HEK293 (cell line): Measurements from ENCODE around the gene NCKAP5.

Experiments used
- CTCF ChIA-PET: fragments of 350-600 bp; formaldehyde crosslinking; extraction: SDS; loops from one replicate; lab custom pipeline; 2021; ENCODE audit warnings: antibody characterized with exemption; lab: Yijun Ruan, JAX
- POLR2A ChIA-PET: fragments of 300-600 bp; formaldehyde crosslinking; extraction: SDS; loops from one replicate; lab custom pipeline; 2020; ENCODE audit warnings: antibody characterized with exemption, inconsistent platforms; lab: Yijun Ruan, JAX
- H3K27ac ChIP-seq: fragments of 200-500 bp; sonication (Bioruptor generic); 2 replicates; pipeline ENCODE4 v1.5.1; 2014; ENCODE audit warnings: low read depth, low read length, control low read depth, inconsistent platforms; ENCODE audit errors: extremely low read depth
- H3K36me3 ChIP-seq, 2 experiments: fragments of 200-500 bp in 1 of 2; sonication (Bioruptor generic) in 1 of 2; 1 replicate in 1 of 2; 2 replicates in 1 of 2; pipeline ENCODE4 v1.5.1; 2014 to 2017; ENCODE audit warnings: inconsistent platforms in 2 of 2, low read length in 2 of 2; ENCODE audit not compliant: control insufficient read depth in 2 of 2, insufficient read depth in 1 of 2
- H3K4me1 ChIP-seq: fragments of 200-500 bp; sonication (Bioruptor generic); 2 replicates; pipeline ENCODE4 v1.5.1; 2014; ENCODE audit warnings: mild to moderate bottlenecking, low read length, inconsistent platforms; ENCODE audit not compliant: control insufficient read depth, insufficient read depth
- H3K4me3 ChIP-seq: 2 replicates; pipeline ENCODE4 v1.5.1; 2011; ENCODE audit warnings: low read depth, mild to moderate bottlenecking, control low read depth, low read length, moderate library complexity
- H3K9me3 ChIP-seq: fragments of 200-500 bp; sonication (Bioruptor generic); 2 replicates; pipeline ENCODE4 v1.5.1; 2014; ENCODE audit warnings: low read depth, low read length, inconsistent platforms; ENCODE audit not compliant: control insufficient read depth, insufficient read depth
- KLF10 ChIP-seq: fragments of 450-650 bp; IDR thresholded peaks from 2 replicates; pipeline ENCODE4 v1.5.1; 2018; ENCODE audit warnings: missing biosample characterization, mild to moderate bottlenecking, missing genetic modification characterization
- KLF16 ChIP-seq: fragments of 450-650 bp; formaldehyde crosslinking; IDR thresholded peaks from 2 replicates; pipeline ENCODE4 v1.5.1; 2017; ENCODE audit warnings: missing biosample characterization, missing genetic modification characterization
- KLF8 ChIP-seq: fragments of 450-650 bp; formaldehyde crosslinking; IDR thresholded peaks from 2 replicates; pipeline ENCODE4 v1.5.1; 2016; ENCODE audit warnings: missing biosample characterization, missing genetic modification characterization
- KLF9 ChIP-seq: fragments of 450-650 bp; formaldehyde crosslinking; IDR thresholded peaks from 2 replicates; pipeline ENCODE4 v1.5.1; 2016; ENCODE audit warnings: missing biosample characterization, missing genetic modification characterization, low read depth
- SETDB1 ChIP-seq: IDR thresholded peaks from one replicate; pipeline ENCODE4 v1.6.1; 2017; ENCODE audit warnings: mild to moderate bottlenecking, low read length, moderate library complexity, mixed read lengths; ENCODE audit not compliant: insufficient read length
- SP2 ChIP-seq: fragments of 450-650 bp; formaldehyde crosslinking; IDR thresholded peaks from 2 replicates; pipeline ENCODE4 v1.5.1; 2016; ENCODE audit warnings: missing biosample characterization, missing genetic modification characterization
- SP3 ChIP-seq: fragments of 450-650 bp; formaldehyde crosslinking; IDR thresholded peaks from 2 replicates; pipeline ENCODE4 v1.5.1; 2016; ENCODE audit warnings: missing biosample characterization, missing genetic modification characterization
- ZBTB20 ChIP-seq: fragments of 450-650 bp; formaldehyde crosslinking; IDR thresholded peaks from 2 replicates; pipeline ENCODE4 v1.5.1; 2016; ENCODE audit warnings: missing biosample characterization, missing genetic modification characterization
- ZBTB21 ChIP-seq: fragments of 450-650 bp; formaldehyde crosslinking; IDR thresholded peaks from 2 replicates; pipeline ENCODE4 v1.5.1; 2017; ENCODE audit warnings: missing biosample characterization, missing genetic modification characterization
- ZNF138 ChIP-seq: fragments of 450-650 bp; formaldehyde crosslinking; IDR thresholded peaks from 2 replicates; pipeline ENCODE4 v1.5.1; 2016; ENCODE audit warnings: missing biosample characterization, missing genetic modification characterization, borderline replicate concordance
- ZNF16 ChIP-seq: fragments of 450-650 bp; formaldehyde crosslinking; IDR thresholded peaks from 2 replicates; pipeline ENCODE4 v1.5.1; 2016; ENCODE audit warnings: low read depth, missing biosample characterization, missing genetic modification characterization
- ZNF221 ChIP-seq: fragments of 450-650 bp; formaldehyde crosslinking; IDR thresholded peaks from 2 replicates; pipeline ENCODE4 v1.5.1; 2017; ENCODE audit warnings: missing biosample characterization, missing genetic modification characterization, borderline replicate concordance
- ZNF398 ChIP-seq: fragments of 450-650 bp; formaldehyde crosslinking; IDR thresholded peaks from 2 replicates; pipeline ENCODE4 v1.5.1; 2017; ENCODE audit warnings: missing biosample characterization, missing genetic modification characterization
- ZNF423 ChIP-seq: fragments of 450-650 bp; formaldehyde crosslinking; IDR thresholded peaks from 2 replicates; pipeline ENCODE4 v1.5.1; 2016; ENCODE audit warnings: missing biosample characterization, missing genetic modification characterization
- ZNF426 ChIP-seq: fragments of 450-650 bp; formaldehyde crosslinking; IDR thresholded peaks from 2 replicates; pipeline ENCODE4 v1.5.1; 2017; ENCODE audit warnings: missing biosample characterization, missing genetic modification characterization, mild to moderate bottlenecking, inconsistent platforms, moderate library complexity
- ZNF513 ChIP-seq: fragments of 450-650 bp; IDR thresholded peaks from 2 replicates; pipeline ENCODE4 v1.5.1; 2018; ENCODE audit warnings: missing biosample characterization, missing genetic modification characterization
- ZNF514 ChIP-seq: fragments of 450-650 bp; formaldehyde crosslinking; IDR thresholded peaks from 2 replicates; pipeline ENCODE4 v1.5.1; 2016; ENCODE audit warnings: missing biosample characterization, missing genetic modification characterization
- ZNF549 ChIP-seq: fragments of 450-650 bp; IDR thresholded peaks from 2 replicates; pipeline ENCODE4 v1.5.1; 2018; ENCODE audit warnings: missing biosample characterization, missing genetic modification characterization, mild to moderate bottlenecking, inconsistent platforms, moderate library complexity
- ZNF571 ChIP-seq: fragments of 450-650 bp; formaldehyde crosslinking; IDR thresholded peaks from 2 replicates; pipeline ENCODE4 v1.5.0; 2017; ENCODE audit warnings: missing biosample characterization, missing genetic modification characterization
- ZNF624 ChIP-seq: fragments of 450-650 bp; formaldehyde crosslinking; IDR thresholded peaks from 2 replicates; pipeline ENCODE4 v1.5.1; 2017; ENCODE audit warnings: missing biosample characterization, missing genetic modification characterization
- ZNF629 ChIP-seq: fragments of 450-650 bp; formaldehyde crosslinking; IDR thresholded peaks from 2 replicates; pipeline ENCODE4 v1.5.1; 2017; ENCODE audit warnings: missing biosample characterization, missing genetic modification characterization
- ZNF670 ChIP-seq: fragments of 450-650 bp; formaldehyde crosslinking; IDR thresholded peaks from 2 replicates; pipeline ENCODE4 v1.5.1; 2016; ENCODE audit warnings: missing biosample characterization, missing genetic modification characterization, low read depth
- ZNF677 ChIP-seq: fragments of 450-650 bp; IDR thresholded peaks from 2 replicates; pipeline ENCODE4 v1.5.0; 2018; ENCODE audit warnings: missing biosample characterization, mild to moderate bottlenecking, missing genetic modification characterization, moderate library complexity
- ZNF76 ChIP-seq: fragments of 450-650 bp; formaldehyde crosslinking; IDR thresholded peaks from 2 replicates; pipeline ENCODE4; 2016; ENCODE audit warnings: low read depth, missing biosample characterization, missing genetic modification characterization, borderline replicate concordance
- ZXDB ChIP-seq: fragments of 450-650 bp; formaldehyde crosslinking; IDR thresholded peaks from 2 replicates; pipeline ENCODE4 v1.5.1; 2016; ENCODE audit warnings: missing biosample characterization, missing genetic modification characterization
- TF ChIP-seq, protein P1 (sequence below): fragments of 450-650 bp; formaldehyde crosslinking; IDR thresholded peaks from 2 replicates; pipeline ENCODE4 v1.5.1; 2016; ENCODE audit warnings: missing biosample characterization, missing genetic modification characterization
- TF ChIP-seq, protein P2 (sequence below): fragments of 450-650 bp; formaldehyde crosslinking; IDR thresholded peaks from 2 replicates; pipeline ENCODE4 v1.5.1; 2016; ENCODE audit warnings: missing biosample characterization, missing genetic modification characterization
- TF ChIP-seq, protein P3 (sequence below): fragments of 450-650 bp; formaldehyde crosslinking; IDR thresholded peaks from 2 replicates; pipeline ENCODE4 v1.5.1; 2017; ENCODE audit warnings: missing biosample characterization, mild to moderate bottlenecking, missing genetic modification characterization, moderate library complexity

NCKAP5 gene

DNA sequence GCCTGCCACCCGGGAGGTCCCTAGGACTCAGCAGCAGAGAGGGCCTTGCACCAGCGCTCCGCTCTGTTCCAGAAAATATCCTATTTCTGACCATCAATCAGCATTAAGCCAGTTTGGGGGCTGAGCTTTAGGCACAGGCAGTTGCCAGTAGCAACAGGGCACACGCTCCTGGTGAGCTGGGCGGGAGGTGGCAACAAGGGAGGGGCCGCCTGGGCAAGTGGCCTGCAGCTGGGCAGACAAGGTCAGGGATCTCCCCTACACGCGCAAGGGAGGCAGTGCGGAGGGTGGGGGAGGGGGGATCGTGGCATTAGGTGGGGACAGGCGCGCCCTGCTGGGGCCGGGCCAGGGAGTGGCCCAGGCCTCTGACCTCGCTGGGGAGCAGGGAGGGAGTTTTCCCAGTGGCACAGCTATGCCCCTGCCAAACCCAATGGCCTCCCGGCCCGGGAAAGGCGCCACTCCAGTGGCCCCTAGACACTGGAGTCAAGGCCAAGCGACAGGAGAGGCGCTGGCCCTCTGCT is 302.8 kb downstream of the NCKAP5 start:
- Histone ChIP-seq H3K9me3 (no peaks in the 10 kb centered on the region), H3K4me3 (no peak overlapping the region), H3K27ac (no peak overlapping the region; the same call in 1 of the 2 replicates), H3K4me1 (peaks cover 19% of the 10 kb centered on the region), H3K36me3 (no peaks in the 10 kb centered on the region)
- POLR2A ChIA-PET = no interaction called here
- CTCF ChIA-PET = interaction anchor here (0.7 to 3.5 kb wide), 2 partner anchors 295 to 578 kb away, joined by 3 to 22 read pairs; no protein-coding TSS in a partner anchor
- TF ChIP-seq ZXDB = no peak
- TF ChIP-seq SP3 = peak; percentile 67
- TF ChIP-seq ZBTB21 (tag by site-specific recombination) = no peak
- TF ChIP-seq ZNF670 (tag by site-specific recombination) = no peak
- TF ChIP-seq, protein P1, sequence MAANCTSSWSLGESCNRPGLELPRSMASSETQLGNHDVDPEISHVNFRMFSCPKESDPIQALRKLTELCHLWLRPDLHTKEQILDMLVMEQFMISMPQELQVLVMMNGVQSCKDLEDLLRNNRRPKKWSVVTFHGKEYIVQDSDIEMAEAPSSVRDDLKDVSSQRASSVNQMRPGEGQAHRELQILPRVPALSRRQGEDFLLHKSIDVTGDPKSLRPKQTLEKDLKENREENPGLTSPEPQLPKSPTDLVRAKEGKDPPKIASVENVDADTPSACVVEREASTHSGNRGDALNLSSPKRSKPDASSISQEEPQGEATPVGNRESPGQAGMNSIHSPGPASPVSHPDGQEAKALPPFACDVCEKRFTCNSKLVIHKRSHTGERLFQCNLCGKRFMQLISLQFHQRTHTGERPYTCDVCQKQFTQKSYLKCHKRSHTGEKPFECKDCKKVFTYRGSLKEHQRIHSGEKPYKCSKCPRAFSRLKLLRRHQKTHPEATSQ (tag by site-specific recombination) = no peak
- TF ChIP-seq SP2 = peak; percentile 52
- TF ChIP-seq ZNF221 (tag by site-specific recombination) = no peak
- TF ChIP-seq ZNF549 (tag by site-specific recombination) = no peak
- no peak for TF ChIP-seq ZNF423 (tag by site-specific recombination)
- no peak for TF ChIP-seq SETDB1
- no peak for TF ChIP-seq KLF16 (tag by site-specific recombination)
- TF ChIP-seq ZNF629 (tag by site-specific recombination) = no peak
- TF ChIP-seq, protein P2, sequence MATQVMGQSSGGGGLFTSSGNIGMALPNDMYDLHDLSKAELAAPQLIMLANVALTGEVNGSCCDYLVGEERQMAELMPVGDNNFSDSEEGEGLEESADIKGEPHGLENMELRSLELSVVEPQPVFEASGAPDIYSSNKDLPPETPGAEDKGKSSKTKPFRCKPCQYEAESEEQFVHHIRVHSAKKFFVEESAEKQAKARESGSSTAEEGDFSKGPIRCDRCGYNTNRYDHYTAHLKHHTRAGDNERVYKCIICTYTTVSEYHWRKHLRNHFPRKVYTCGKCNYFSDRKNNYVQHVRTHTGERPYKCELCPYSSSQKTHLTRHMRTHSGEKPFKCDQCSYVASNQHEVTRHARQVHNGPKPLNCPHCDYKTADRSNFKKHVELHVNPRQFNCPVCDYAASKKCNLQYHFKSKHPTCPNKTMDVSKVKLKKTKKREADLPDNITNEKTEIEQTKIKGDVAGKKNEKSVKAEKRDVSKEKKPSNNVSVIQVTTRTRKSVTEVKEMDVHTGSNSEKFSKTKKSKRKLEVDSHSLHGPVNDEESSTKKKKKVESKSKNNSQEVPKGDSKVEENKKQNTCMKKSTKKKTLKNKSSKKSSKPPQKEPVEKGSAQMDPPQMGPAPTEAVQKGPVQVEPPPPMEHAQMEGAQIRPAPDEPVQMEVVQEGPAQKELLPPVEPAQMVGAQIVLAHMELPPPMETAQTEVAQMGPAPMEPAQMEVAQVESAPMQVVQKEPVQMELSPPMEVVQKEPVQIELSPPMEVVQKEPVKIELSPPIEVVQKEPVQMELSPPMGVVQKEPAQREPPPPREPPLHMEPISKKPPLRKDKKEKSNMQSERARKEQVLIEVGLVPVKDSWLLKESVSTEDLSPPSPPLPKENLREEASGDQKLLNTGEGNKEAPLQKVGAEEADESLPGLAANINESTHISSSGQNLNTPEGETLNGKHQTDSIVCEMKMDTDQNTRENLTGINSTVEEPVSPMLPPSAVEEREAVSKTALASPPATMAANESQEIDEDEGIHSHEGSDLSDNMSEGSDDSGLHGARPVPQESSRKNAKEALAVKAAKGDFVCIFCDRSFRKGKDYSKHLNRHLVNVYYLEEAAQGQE (tag by site-specific recombination) = no peak
- TF ChIP-seq, protein P3, sequence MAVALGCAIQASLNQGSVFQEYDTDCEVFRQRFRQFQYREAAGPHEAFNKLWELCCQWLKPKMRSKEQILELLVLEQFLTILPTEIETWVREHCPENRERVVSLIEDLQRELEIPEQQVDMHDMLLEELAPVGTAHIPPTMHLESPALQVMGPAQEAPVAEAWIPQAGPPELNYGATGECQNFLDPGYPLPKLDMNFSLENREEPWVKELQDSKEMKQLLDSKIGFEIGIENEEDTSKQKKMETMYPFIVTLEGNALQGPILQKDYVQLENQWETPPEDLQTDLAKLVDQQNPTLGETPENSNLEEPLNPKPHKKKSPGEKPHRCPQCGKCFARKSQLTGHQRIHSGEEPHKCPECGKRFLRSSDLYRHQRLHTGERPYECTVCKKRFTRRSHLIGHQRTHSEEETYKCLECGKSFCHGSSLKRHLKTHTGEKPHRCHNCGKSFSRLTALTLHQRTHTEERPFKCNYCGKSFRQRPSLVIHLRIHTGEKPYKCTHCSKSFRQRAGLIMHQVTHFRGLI (tag by site-specific recombination) = no peak
- no peak for TF ChIP-seq ZNF677 (tag by site-specific recombination)
- peak; percentile 30; the same call in 1 of the 2 replicates for TF ChIP-seq ZNF76
- TF ChIP-seq KLF8 (tag by site-specific recombination) = no peak
- peak; percentile 86 for TF ChIP-seq ZBTB20 (tag by site-specific recombination)
- no peak for TF ChIP-seq ZNF138 (tag by site-specific recombination)
- TF ChIP-seq ZNF624 (tag by site-specific recombination) = no peak
- no peak for TF ChIP-seq KLF10
- 0 out of 2 replicates have a peak, but pooled peaks have one; percentile 22 for TF ChIP-seq KLF9 (tag by site-specific recombination)
- no peak for TF ChIP-seq ZNF514 (tag by site-specific recombination)
- TF ChIP-seq ZNF571 = no peak
- no peak for TF ChIP-seq ZNF513 (tag by site-specific recombination)
- no peak for TF ChIP-seq ZNF398
- TF ChIP-seq ZNF426 (tag by site-specific recombination) = no peak
- TF ChIP-seq ZNF16 (tag by site-specific recombination) = no peak
